Cerebellar cortex (tissue), 1 donor: ENCODE data around the gene CIPC.

Experiments used
- DNase-seq: peaks from one replicate; pipeline ENCODE4 v3.0.0-alpha.2; 2015; ENCODE audit warnings: low spot score

CIPC gene

GRCh38 chr14:77125823-77126325 lies 27.8 kb downstream of the CIPC start:
- DNase-seq = no peak

GRCh38 chr14:77126461-77126990 lies 28.5 kb downstream of the CIPC start:
- DNase-seq = no peak

GRCh38 chr14:77128414-77128891 lies 30.4 kb downstream of the CIPC start:
- DNase-seq = peak; percentile 34

GRCh38 chr14:77130386-77130785 lies 32.3 kb downstream of the CIPC start:
- no peak for DNase-seq

GRCh38 chr14:77131206-77131605 lies 33.1 kb downstream of the CIPC start:
- DNase-seq = no peak

- peak; percentile 37 for DNase-seq
Measured at GRCh38 chr14:77131871-77132486, 33.9 kb downstream of the CIPC start.

GRCh38 chr14:77133720-77134338 lies 35.8 kb downstream of the CIPC start:
- no peak for DNase-seq

GRCh38 chr14:77139022-77139421 lies 41.0 kb downstream of the CIPC start:
- no peak for DNase-seq

- DNase-seq = peak; percentile 51
Measured at GRCh38 chr14:77139540-77140358, 41.7 kb downstream of the CIPC start.

- DNase-seq = no peak
Measured at GRCh38 chr14:77140359-77141213, 42.5 kb downstream of the CIPC start.

GRCh38 chr14:77141214-77142004 lies 43.4 kb downstream of the CIPC start, which contains the start of gene ZDHHC22:
TSS of gene ZDHHC22 (minus strand) at chr14:77141791. CDS start at chr14:77139738, 2,053 bp downstream.
- DNase-seq = no peak

- DNase-seq = peak; percentile 39
Measured at GRCh38 chr14:77142005-77142800, 44.1 kb downstream of the CIPC start.

- DNase-seq = peak; percentile 70
Measured at GRCh38 chr14:77143071-77143470, 45.0 kb downstream of the CIPC start.

- DNase-seq = peak; percentile 47
Measured at GRCh38 chr14:77144412-77145115, 46.5 kb downstream of the CIPC start.

- peak; percentile 48 for DNase-seq
Measured at GRCh38 chr14:77145975-77146740, 48.1 kb downstream of the CIPC start.

- peak; percentile 90 for DNase-seq
Measured at GRCh38 chr14:77148510-77149231, 50.6 kb downstream of the CIPC start.

- peak; percentile 68 for DNase-seq
Measured at GRCh38 chr14:77151245-77151644, 53.2 kb downstream of the CIPC start.
